ENCODE results near the gene B4GALT6.

GRCh38 chr18:31578126-31578525 lies 106.3 kb downstream of the B4GALT6 start:
- no peak for TF ChIP-seq EP300 (IDR thresholded peaks at IDR 0.05)
- TF ChIP-seq CTCF (IDR thresholded peaks at IDR 0.05) = no peak
- TF ChIP-seq POLR2A (IDR thresholded peaks at IDR 0.05) = no peak
